ENCODE results near the gene TMED10.

The TMED10 gene
- total RNA-seq = 161 to 206 (median 169) reads per million in 4 experiments

DNA sequence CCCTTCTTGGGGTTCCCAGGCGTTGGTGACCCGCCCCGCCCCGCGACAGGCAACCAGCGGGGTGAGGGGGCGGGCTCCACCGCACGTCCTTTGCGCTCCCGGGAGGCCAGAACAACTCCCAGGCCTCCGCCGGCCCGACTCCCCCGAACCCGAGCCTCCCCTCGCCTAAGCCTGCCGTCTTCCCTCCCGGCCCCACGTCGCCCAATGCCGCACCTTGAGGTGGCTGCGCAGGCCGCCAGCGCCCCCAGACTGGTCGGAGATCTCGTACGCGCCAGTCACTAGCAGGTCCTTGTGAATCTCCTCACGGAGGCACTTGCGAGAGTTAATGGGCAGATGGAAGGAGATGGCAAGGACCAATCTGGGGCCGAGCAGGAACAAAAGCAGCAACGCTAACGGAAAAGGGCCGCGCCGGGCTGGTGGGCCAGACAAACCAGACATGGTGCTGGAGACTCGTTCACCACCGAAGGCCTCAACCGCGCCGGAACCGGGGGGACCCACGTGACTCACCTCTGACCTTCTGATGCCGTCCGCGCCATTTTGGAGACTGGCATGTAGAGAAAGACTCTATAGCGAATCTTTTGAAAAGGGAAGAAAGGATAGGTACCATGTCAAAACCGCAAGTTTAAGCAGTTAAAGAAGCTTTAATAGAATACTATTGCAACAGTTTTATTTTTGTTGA lies at the start of gene TMED10:
Gene TMED10 (minus strand): TSS at position 471 of the 679 bp plus-strand sequence. CDS start 33 bp downstream, at position 438.
- peak; percentile 87 for DNase-seq

DNA sequence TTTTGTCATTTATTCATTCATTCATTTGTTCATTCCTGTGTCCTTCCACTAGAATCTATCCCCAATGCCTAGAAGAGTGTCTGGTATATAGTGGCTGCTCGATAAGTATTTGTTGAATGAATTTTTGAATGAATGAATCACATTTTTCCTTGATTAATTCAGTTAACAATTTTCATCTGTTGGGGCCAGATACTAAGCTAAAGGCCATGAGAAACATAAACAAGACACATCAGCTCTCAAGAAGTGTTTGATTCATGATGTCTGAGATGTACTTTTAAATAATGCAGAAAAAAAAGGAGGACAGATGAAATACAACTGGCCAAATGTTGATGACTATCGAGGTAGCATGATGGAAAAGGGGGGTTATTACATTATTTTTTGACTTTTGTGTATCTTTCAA lies 48.1 kb upstream of the TMED10 start:
- DNase-seq = no peak

DNA sequence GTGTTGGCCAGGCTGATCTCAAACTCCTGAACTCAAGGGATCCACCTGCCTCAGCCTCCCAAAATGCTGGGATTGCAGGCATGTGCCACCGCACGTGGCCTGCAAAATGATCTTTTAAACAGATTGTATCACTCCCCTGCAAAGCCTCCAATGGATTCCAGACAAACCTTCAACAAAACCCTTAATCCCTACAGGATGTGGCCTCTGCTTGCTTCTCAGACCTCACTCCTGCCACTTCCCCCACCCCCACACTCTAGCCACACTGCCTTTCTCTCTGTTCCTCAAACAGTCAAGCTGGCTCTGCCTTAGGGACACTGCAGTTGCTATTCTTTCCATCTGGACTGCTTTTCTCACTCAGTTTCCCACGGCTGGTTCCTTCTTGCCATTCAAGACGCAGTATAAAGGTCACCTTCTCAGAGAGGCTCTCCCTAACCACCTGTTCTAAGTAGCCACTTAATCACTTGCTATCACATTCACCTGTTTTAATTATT lies 47.3 kb upstream of the TMED10 start:
- DNase-seq = no peak

DNA sequence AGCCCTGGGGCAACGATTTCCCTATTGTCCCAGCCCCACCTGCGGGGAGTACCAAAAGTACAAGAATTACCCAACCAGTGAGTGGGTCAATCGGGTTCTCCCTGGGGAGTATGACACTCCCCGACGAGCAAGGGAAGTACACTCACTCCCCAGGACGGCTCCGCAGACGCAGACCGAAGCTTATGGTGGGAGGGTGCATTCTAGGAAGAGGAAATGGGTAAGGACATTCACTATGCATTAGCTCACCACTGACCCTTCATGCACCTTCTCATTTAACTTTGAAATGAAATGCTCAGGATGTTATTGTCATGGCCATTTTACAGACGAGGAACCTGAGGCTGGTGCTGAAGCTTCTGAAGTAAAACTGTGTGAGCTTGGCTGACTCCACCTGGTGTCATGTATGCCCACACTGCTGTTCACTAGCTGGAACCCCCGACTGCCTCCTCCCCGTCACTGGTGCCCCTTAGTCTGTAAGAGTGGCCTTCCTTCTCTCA lies 45.8 kb upstream of the TMED10 start:
- no peak for DNase-seq

DNA sequence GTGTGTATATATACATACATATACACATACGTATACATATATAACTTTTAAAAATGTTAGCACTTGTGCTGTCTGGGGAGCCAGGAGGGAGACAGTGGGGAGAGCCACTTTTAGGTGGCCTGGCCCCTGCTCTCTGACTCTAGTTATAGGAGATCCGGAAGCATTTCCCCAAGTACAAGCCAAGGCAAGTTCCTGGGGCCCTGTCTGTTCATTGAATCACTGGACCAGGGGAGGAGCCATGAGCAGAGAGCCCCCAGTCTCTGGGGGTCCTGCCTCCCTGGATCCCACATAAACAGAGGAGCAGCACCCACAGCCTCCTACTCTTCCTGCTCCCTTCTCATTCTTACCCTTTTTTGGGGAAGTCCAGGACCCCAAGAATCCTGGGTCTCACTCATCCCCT lies 45.4 kb upstream of the TMED10 start:
- no peak for DNase-seq

DNA sequence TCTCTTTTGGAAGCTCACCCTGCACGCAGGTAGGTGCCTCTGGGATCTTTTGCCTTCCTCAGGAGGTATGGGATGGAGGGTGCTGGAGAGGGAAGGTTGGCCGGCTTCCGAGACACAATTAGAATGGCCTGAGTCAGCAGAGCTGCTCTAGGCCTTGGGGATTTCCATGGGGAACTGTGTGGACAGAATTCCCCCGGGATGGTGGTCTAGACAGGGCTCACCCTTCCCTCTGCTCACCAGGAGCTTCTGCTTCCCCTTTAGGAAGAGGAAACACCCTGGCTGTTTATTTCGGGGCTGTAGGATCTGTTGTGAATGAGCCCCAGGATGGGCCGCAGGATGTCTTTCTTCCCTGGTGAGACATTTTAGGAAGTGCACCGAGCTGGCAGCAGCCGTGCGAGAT lies 43.7 kb upstream of the TMED10 start:
- no peak for DNase-seq

DNA sequence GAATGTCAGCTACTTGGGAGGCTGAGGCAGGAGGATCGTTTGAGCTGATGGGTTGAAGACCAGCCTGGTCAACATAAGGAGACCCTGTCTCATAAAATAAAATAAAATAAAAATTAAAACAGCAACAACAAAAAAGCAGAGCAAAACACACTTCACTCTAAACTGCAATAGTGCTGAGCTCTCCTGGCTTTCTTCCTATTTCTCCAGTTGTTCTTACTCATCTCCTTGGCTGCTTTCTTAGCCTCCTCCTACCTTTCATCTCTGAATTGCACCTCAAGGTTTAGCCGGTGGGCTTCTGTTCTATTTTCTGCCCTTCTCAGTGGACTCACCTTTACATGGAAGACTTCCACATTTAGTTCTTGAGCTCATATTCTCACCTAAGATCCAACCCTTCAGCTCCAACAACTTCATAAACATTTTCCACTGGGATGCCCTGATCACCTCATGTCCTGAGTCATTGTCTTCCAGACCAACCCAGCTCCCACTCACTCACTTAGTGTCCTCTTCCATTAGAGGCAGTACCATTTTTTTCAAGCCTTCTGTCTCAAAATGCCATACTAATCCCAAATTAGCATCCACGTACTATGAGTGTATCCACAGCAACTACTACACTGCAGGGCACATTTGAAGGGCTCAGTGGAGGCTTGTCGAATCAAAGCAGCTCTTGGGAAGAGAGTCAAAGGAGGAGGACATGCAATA lies 41.2 kb upstream of the TMED10 start:
- DNase-seq = no peak

DNA sequence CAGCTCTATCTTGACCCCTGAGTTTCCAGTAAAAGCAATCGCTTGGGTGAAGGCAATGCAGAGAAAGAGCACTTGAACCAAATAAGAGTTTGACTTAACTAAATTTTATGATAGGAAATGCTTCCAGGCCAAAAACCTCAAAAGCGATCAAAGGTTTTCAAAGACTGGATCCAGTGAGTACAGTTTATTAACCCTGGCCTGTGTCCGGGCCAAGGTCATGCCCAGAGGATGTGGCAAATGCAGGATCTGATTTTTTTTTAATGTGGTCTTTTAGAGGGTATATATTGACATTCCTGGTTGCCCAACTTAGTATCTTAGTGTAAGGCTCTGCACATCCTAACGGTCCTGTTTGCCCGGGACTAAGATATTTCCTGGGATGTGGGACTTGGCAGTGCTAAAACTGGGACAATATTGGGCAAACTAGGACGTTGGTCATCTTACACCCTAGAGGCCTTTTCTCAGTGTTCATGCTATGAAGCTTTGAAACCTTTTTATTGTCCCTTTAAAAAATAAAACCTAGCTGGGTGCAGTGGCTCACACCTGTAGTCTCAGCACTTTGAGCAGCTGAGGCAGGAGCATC lies 40.1 kb upstream of the TMED10 start:
- DNase-seq = no peak

DNA sequence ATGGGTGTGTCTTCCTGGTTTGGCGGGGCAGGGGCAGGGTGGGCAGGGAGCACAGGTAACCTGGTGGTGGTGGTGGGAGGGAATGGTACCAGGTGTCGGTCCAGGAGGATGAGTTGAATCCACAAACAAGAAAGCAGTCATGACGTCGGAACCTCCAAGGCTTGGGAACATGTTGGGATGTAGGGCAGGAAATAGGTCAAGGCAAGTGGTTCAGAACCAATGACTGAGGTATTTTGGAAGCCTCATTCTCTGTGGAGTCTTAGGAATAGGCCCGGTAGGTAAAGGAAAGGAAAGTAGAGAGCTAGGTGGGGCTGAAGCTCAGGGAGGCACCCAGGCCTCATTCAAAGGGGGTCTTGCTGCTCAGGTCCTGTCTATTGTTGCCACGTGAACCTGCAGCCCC lies 39.1 kb upstream of the TMED10 start:
- DNase-seq = no peak

DNA sequence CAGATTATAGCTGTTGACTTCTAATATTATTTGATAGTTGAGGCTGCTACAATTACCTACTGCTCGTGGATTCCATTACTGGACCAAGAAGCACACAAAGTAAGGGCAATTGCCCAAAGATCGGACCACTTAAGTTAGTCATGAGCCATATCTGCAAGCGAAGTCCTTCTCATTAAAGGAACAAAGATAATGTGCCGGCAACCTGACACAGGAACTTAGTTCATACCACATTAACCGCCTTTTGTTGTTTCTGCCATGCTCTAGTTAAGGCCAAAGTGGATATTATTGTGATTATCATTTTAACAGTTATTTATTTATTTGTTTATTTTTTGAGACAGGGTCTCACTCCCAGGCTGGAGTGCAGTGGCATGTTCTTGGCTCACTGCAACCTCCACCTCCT lies 38.1 kb upstream of the TMED10 start:
- DNase-seq = no peak

DNA sequence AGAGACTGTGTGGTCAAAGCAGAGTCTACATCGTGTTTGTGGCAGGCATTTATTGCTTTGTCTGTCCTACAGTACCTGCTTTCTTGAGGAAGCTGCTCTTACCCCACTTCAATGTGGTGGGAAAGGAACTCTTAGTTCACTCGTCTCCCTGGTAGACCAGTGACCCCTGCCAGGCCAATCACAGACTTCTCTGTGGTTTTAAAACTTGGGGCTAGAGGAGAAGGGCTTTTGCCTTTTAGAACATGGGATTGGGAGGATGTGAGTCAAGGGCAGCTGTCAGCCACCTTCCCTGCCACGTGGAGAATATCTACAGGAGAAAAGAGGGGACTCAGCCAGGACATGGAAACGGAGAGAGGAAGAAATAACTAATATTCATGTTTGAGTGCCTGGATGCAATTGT lies 36.8 kb upstream of the TMED10 start:
- no peak for DNase-seq

DNA sequence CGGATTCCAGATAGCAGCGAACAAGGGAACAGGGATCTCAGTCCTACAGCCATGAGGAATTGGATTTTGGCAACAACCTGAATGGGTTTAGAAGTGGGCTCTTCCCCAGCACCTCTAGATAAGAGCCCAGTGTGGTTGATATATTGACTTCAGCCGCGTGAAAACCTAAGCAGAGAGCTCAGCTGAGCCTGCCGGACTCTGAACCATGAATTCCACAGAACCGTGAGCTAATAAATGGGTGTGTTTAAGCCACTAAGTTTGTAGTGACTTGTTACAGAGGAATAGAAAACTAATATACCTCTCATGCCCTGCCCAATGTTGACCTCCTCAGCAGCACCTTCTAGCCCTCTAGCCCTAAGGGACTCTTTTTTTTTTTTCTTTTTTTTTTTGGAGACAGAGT lies 32.4 kb upstream of the TMED10 start:
- DNase-seq = no peak

DNA sequence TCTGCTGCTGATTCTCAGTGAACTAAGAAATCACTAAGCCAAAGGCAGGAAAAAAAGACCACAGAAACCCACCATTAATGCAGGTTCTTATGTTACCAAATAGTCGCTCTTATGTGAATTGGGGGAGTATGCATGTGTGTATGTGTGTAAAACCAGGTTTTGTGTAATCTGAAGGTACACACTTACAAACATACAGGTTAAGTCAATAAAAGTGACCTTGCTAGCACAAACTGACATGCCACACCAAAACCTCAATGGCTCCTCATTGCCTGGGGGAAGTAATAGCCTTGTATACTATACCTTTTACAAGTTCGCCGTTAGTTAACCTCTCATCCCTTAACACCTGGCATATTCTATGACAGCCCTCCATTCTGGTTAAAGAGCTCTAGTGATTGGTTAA lies 29.8 kb upstream of the TMED10 start:
- no peak for DNase-seq

DNA sequence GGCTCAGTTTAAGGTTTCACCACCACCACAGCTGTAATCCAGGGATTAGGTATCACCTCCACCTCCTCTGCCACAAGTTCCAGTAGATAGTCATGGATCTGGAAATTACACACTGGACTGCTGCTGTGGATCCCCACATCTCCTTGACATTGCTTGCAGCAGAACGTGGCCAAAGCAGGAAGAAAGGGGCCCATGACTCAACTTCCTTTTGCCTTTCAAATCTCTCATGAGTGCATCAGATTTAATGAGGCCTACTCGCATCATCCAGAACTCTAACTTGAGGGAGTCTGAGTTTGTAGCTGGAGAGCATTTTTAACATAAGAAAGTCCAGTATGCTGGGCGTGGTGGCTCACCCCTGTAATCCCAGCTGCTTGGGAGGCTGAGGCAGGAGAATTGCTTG lies 29.2 kb upstream of the TMED10 start:
- no peak for DNase-seq

DNA sequence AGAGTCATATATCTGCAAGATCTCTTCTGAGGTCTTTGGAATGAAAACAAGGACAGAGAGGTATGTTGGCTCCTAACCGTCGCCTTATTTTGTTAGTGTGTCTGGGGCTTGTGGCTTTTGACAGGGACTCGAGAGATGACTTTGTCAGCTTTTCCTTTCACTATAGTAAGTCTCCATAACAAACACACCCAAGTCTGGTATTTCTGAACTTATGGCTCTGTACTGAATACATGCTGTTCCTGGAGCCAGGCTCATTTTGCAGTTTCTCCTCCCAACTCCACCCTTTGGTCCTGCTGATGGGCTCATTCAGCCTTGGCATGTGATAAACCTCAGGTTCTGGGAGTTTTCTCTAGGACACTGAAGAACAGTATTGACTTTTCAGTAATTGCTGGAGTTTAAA lies 27.7 kb upstream of the TMED10 start:
- no peak for DNase-seq

DNA sequence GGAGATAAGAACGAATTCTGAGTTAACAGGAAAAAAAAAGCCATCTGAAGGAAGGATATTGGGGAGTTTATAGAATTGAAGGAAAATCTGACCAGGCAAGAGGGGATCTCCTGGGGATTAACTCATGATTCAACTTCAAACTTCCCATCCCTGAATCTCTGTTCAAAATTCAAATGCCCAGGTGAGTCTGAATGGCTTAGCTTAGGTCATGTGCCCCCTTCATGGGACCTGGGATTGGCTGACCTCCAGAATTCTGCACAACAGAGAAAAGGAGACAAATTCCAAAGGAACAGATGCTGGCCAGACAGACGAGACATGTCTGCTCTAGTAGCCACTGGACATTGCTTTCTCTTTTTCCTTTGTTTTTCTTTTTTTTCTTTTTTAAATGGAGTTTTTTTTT lies 26.2 kb upstream of the TMED10 start:
- no peak for DNase-seq

DNA sequence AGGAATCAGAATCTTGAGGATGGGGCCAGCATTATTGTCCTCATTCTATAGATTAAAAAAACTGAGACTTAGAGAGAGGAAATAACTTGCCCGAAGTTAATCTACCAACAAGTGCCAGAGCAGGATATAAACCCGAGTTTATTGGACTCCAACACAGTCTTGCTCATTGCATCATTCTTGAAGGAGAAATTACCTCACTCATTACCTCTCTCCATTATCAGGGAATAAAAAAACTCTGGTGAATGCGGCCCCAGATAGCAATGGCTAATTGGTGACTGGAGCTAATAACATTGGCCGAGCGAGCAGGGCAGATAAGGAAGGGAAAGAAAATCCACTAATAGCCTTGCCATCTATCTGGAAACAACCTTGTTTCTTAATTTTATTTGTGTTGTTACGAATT lies 24.7 kb upstream of the TMED10 start:
- no peak for DNase-seq

DNA sequence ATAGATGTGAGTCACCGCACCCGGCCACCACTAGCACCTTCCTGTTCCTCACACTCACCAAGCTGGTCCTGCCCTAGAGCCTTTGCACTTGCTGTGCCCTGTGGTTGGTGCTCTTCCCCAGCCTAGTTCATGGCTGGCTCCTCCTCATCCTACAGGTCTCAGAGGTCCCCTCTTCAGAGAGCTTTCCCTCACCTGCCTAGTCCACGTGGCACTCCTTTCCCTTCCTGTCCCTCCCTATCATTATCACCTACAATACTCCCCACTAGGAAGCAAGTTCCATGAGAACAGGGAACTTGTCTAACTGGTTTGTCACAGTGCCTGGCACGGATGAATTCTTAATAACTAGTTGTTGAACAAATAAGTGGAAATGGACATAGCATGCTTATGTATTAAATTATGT lies 24.0 kb upstream of the TMED10 start:
- no peak for DNase-seq

DNA sequence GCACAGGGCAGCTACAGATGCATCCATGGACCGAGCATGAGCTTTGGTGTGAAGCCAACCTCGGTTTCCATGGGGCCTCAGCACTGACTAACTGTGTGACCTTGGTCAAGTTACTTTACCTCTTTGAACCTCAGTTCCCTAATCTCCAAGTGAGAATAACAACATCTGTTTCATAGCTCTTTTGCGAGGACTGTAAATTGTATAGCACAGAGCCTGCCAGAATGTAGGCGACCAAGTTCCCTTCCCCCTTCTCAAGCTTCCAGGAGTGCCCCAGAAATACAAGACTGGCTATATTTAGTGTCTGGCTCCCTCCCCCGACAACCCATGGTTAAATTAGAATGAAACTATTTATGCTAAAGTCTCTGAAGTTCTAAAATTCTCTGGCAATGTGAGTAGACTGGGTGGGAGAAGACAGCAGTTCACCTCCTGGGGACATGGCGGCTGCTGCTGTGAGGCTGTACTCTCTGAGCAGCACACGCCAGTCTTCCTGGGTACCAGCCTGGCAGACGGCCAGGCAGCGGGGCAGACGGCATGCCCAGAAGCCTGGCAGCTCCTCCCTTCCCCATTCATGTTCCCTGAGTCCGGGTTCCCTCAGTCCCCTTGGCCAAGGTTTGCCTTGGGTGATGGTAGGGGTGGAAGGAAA lies 22.0 kb upstream of the TMED10 start:
- no peak for DNase-seq

DNA sequence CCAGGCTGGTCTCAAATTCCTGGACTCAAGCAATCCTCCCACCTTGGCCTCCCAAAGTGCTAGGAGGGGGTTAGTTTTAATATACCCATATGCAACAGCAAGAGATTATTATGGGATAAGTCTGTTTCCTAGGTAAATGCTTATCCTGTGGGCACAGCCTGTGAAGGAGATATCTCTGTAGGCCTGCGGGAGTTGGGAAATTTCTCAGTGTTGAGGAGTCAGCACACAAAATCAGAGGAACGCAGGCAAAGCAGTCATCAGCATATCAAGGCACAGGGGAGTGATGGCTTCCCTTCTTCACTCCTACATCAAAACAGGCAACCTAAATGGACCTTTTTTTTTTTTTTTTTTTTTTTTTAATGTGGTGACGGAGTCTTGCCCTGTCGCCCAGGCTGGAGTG lies 20.9 kb upstream of the TMED10 start:
- DNase-seq = no peak

DNA sequence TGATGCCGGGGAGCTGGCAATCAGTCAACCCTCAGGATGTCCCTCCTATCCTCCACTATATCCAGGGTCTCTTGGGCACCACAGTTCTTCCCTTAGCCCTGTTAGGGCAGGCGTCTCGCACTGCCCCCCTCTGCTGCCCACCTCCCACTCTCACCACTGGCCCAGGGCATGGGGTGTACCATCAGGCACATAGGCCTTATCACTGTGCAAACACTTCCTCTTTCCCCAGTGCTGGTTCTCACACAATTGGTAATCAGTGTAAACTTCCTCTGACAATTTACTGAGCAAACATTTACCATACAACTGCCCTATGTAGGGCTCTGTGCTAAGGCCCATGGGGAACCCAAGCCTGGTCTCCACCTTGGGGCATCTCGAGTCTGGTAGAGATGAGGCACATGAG lies 20.1 kb upstream of the TMED10 start:
- DNase-seq = no peak

DNA sequence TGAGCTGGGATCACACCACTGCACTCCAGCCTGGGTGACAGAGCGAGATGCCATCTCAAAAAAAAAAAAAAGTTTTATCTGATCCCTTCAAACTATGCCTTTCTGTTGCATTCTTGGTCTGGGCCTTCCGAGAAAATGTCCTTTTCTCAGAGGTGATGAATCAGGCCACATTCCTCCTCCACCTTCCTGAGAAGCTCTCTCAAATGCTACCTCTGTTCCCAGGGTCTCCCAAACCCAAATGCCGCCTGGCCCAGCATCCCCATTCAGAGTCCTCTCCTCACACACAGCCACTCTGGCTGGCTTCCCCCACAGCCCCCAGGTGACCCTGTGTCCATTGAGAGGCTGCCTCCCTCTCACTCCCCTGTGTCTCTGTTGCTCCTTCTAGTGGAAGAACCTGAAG lies 19.7 kb upstream of the TMED10 start:
- DNase-seq = no peak

DNA sequence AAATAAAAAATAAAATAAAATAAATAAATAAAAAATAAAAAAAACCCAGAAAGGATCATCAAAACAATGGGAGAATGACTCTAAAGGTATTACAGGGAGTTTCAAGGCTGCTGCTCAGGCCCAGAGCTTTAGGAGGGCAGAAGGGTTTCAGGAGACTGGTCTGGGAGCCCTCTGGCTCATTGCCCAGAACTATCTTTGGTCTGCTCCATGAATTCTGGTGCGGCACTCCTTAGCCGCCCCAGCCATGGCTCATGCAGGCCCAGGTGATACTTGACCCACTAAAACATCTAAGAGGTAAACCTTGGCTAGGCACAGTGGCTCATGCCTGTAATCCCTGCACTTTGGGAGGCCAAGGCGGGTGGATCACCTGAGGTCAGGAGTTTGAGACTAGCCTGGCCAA lies 14.7 kb upstream of the TMED10 start:
- DNase-seq = no peak

DNA sequence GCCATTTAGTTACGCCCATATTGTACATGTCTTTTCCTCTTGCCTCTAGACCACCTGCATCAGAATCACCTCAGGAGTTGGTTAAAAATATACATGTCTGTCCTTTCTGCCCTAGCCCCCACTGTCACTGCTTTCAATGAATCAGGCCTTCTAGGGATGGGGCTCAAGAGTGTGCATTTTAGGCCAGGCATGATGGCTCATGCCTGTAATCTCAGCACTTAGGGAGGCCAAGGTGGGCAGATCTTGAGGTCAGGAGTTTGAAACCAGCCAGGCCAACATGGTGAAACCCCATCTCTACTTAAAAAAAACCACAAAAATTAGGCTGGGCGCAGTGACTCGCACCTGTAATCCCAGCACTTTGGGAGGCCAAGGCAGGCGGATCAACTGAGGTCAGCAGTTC lies 13.6 kb upstream of the TMED10 start:
- no peak for DNase-seq
